ENCODE results near the gene LMOD2. TPM values are rescaled to one million over a fixed set of nuclear protein-coding genes. Genes with fewer than 3 reads are reported as not detected.

LMOD2 gene, protein sequence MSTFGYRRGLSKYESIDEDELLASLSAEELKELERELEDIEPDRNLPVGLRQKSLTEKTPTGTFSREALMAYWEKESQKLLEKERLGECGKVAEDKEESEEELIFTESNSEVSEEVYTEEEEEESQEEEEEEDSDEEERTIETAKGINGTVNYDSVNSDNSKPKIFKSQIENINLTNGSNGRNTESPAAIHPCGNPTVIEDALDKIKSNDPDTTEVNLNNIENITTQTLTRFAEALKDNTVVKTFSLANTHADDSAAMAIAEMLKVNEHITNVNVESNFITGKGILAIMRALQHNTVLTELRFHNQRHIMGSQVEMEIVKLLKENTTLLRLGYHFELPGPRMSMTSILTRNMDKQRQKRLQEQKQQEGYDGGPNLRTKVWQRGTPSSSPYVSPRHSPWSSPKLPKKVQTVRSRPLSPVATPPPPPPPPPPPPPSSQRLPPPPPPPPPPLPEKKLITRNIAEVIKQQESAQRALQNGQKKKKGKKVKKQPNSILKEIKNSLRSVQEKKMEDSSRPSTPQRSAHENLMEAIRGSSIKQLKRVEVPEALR
- total RNA-seq (not detected), polyA plus RNA-seq (not detected)

DNA sequence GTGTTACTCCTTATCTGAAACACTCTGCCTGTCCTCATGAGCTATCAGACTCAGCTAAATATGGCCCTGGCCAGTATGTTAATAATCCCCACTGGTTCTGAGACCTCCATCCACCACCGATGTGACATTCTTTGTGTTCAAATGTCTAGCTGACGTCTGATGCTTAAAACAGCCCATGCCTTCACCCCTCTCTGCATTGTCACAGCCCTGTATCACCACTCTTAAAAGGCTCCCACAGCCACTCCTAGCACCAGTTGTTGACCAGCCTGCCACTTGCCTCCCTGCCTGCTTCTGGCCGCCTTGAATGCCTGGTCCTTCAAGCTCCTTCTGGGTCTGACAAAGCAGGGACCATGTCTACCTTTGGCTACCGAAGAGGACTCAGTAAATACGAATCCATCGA is at the start of gene LMOD2:
LMOD2 (plus strand) TSS at position 253 of the 400 bp plus-strand sequence; CDS start at position 351, 98 bp downstream.
- H3K9me3 ChIP-seq (ENCODE audit: low read length) = no peaks in the 10 kb centered on the region
- H3K27me3 ChIP-seq (ENCODE audit: insufficient read depth, low read length, poor library complexity, severe bottlenecking) = peaks cover 4% of the 10 kb centered on the region
- no peaks in the 10 kb centered on the region for H3K4me1 Mint-ChIP-seq
- peaks cover 5% of the 10 kb centered on the region in 2 donors for H3K27me3 Mint-ChIP-seq
- H3K9me3 Mint-ChIP-seq = no peaks in the 10 kb centered on the region
- no peaks in the 10 kb centered on the region for H3K36me3 Mint-ChIP-seq
- DNase-seq = no peak
- H3K27ac ChIP-seq (ENCODE audit: low read depth, low read length) = no peak within 1 kb of the TSS
- no peaks in the 10 kb centered on the region for H3K36me3 ChIP-seq (ENCODE audit: insufficient read depth, low read length)
- H3K4me3 ChIP-seq (ENCODE audit: low read length) = no peak within 1 kb of the TSS
- ChIA-PET CTCF (no interaction called here), POLR2A (no interaction called here)
- H3K27ac Mint-ChIP-seq = no peak within 1 kb of the TSS
- no peaks in the 10 kb centered on the region for H3K4me1 ChIP-seq (ENCODE audit: insufficient read depth, low read length)
- no peak within 1 kb of the TSS for H3K4me3 Mint-ChIP-seq

DNA sequence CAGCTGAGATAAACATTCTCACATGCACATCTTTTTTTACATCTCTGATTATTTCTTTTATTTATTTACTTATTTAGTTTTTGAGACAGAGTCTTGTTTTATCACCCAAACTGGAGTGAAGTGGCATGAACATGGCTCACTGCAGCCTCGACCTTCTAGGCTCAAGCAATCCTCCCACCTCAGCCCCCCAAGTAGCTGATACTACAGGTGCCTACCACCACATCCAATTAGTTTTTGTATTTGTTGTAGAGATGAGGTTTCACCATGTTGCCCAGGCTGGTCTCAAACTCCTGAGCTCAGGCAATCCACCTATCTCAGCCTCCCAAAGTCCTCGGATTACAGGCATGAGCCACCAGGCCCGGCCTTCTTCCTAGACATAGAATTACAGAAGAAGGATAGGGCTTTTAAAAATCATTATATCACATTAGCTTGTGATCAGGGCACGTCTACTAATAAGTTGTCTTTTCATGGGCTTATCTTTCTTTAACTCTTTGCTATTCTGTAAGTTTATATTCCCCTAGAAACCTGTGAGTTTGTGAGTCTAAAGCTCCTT is 48.2 kb upstream of the LMOD2 start:
- Mint-ChIP-seq H3K36me3 (no peaks in the 10 kb centered on the region), H3K4me1 (no peaks in the 10 kb centered on the region), H3K4me3 (no peak overlapping the region), H3K9me3 (no peaks in the 10 kb centered on the region), H3K27ac (no peak overlapping the region), H3K27me3 (peaks cover 8 to 31% of the 10 kb centered on the region in 2 donors)
- Histone ChIP-seq H3K27ac (ENCODE audit: low read depth, low read length) (no peak overlapping the region), H3K9me3 (ENCODE audit: low read length) (no peaks in the 10 kb centered on the region), H3K4me3 (ENCODE audit: low read length) (no peak overlapping the region), H3K4me1 (ENCODE audit: insufficient read depth, low read length) (no peaks in the 10 kb centered on the region), H3K36me3 (ENCODE audit: insufficient read depth, low read length) (no peaks in the 10 kb centered on the region), H3K27me3 (ENCODE audit: insufficient read depth, low read length, poor library complexity, severe bottlenecking) (no peaks in the 10 kb centered on the region)
- ChIA-PET CTCF (no interaction called here), POLR2A (no interaction called here)
- DNase-seq = no peak

GRCh38 chr7:123608991-123609882 is 46.4 kb upstream of the LMOD2 start:
- H3K4me1 ChIP-seq (ENCODE audit: insufficient read depth, low read length) = no peaks in the 10 kb centered on the region
- no peak for DNase-seq
- H3K9me3 Mint-ChIP-seq = no peaks in the 10 kb centered on the region
- no peaks in the 10 kb centered on the region for H3K36me3 Mint-ChIP-seq
- POLR2A ChIA-PET = no interaction called here
- no peak overlapping the region for H3K27ac Mint-ChIP-seq
- CTCF ChIA-PET = interaction anchor here (0.5 kb wide), 1 partner anchor 15 kb away, joined by 3 read pairs; no protein-coding TSS in a partner anchor
- H3K27me3 Mint-ChIP-seq = peaks cover 9 to 36% of the 10 kb centered on the region in 2 donors
- no peaks in the 10 kb centered on the region for H3K27me3 ChIP-seq (ENCODE audit: insufficient read depth, low read length, poor library complexity, severe bottlenecking)
- no peaks in the 10 kb centered on the region for H3K4me1 Mint-ChIP-seq
- no peak overlapping the region for H3K4me3 ChIP-seq (ENCODE audit: low read length)
- H3K36me3 ChIP-seq (ENCODE audit: insufficient read depth, low read length) = no peaks in the 10 kb centered on the region
- H3K4me3 Mint-ChIP-seq = no peak overlapping the region
- no peak overlapping the region for H3K27ac ChIP-seq (ENCODE audit: low read depth, low read length)
- H3K9me3 ChIP-seq (ENCODE audit: low read length) = no peaks in the 10 kb centered on the region

- no peak for DNase-seq
- Mint-ChIP-seq H3K4me1 (no peaks in the 10 kb centered on the region), H3K9me3 (no peaks in the 10 kb centered on the region), H3K36me3 (no peaks in the 10 kb centered on the region), H3K4me3 (no peak overlapping the region), H3K27ac (no peak overlapping the region), H3K27me3 (peaks cover 9 to 34% of the 10 kb centered on the region in 2 donors)
- no peaks in the 10 kb centered on the region for H3K36me3 ChIP-seq (ENCODE audit: insufficient read depth, low read length)
- H3K4me3 ChIP-seq (ENCODE audit: low read length) = no peak overlapping the region
- no peaks in the 10 kb centered on the region for H3K9me3 ChIP-seq (ENCODE audit: low read length)
- H3K4me1 ChIP-seq (ENCODE audit: insufficient read depth, low read length) = no peaks in the 10 kb centered on the region
- ChIA-PET CTCF (interaction anchor here (0.5 kb wide), 1 partner anchor 15 kb away, joined by 3 read pairs; no protein-coding TSS in a partner anchor), POLR2A (no interaction called here)
- no peaks in the 10 kb centered on the region for H3K27me3 ChIP-seq (ENCODE audit: insufficient read depth, low read length, poor library complexity, severe bottlenecking)
- H3K27ac ChIP-seq (ENCODE audit: low read depth, low read length) = no peak overlapping the region
These were observed 45.8 kb upstream of the LMOD2 start for GRCh38 chr7:123609883-123610239.

DNA sequence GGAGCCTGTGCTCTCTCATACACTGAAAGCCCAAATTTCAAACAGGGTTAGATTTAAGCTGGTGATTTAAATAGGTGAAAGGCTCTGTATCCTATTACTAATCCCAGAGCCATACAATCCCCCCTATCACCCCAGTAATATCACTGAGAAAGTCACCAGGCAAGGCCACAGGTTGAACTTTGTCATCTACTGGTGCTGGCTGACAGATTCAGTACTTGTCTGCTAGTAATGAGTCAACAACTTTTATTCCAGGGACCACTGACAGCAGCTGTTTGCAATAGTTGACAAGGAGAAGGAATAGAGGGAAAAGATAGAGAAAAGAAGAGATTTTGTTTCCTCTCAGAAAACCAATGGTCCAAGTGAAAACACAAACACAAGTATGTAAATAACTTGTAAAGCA is 43.6 kb upstream of the LMOD2 start:
- Histone ChIP-seq H3K4me1 (ENCODE audit: insufficient read depth, low read length) (no peaks in the 10 kb centered on the region), H3K4me3 (ENCODE audit: low read length) (no peak overlapping the region), H3K27me3 (ENCODE audit: insufficient read depth, low read length, poor library complexity, severe bottlenecking) (no peaks in the 10 kb centered on the region), H3K27ac (ENCODE audit: low read depth, low read length) (no peak overlapping the region), H3K9me3 (ENCODE audit: low read length) (no peaks in the 10 kb centered on the region), H3K36me3 (ENCODE audit: insufficient read depth, low read length) (no peaks in the 10 kb centered on the region)
- H3K27me3 Mint-ChIP-seq = peaks cover 6 to 33% of the 10 kb centered on the region in 2 donors
- no peaks in the 10 kb centered on the region for H3K9me3 Mint-ChIP-seq
- CTCF ChIA-PET = no interaction called here
- H3K36me3 Mint-ChIP-seq = no peaks in the 10 kb centered on the region
- H3K4me1 Mint-ChIP-seq = no peaks in the 10 kb centered on the region
- H3K27ac Mint-ChIP-seq = no peak overlapping the region
- H3K4me3 Mint-ChIP-seq = no peak overlapping the region
- POLR2A ChIA-PET = no interaction called here
- DNase-seq = no peak

DNA sequence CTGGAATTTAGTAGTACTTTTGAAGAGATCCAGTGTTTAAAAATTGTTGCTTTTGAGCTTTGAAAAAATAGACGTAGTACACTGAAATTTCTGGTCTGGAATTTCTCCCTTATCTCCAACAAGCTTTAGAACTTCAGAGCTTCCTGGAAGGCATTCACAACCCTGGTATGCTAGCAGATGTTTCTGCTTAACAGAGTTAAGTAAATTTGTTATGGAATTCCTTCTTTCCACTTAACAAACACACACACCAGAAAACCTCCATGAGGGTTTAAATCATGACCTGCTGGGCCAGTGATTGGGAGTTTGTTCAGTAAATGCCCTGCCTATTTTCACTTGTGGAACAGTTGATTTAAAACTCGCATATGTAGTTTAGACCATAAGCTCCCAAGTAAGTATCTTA is 40.3 kb upstream of the LMOD2 start:
- POLR2A ChIA-PET = no interaction called here

GRCh38 chr7:123616223-123616622 is 39.4 kb upstream of the LMOD2 start:
- no peak overlapping the region for H3K27ac ChIP-seq (ENCODE audit: low read depth, low read length)
- Mint-ChIP-seq H3K4me1 (no peaks in the 10 kb centered on the region), H3K27ac (no peak overlapping the region), H3K36me3 (no peaks in the 10 kb centered on the region), H3K4me3 (no peak overlapping the region), H3K27me3 (peaks cover 17 to 33% of the 10 kb centered on the region in 2 donors), H3K9me3 (no peaks in the 10 kb centered on the region)
- no peak overlapping the region for H3K4me3 ChIP-seq (ENCODE audit: low read length)
- H3K4me1 ChIP-seq (ENCODE audit: insufficient read depth, low read length) = no peaks in the 10 kb centered on the region
- ChIA-PET POLR2A (no interaction called here), CTCF (no interaction called here)
- no peak for DNase-seq
- H3K27me3 ChIP-seq (ENCODE audit: insufficient read depth, low read length, poor library complexity, severe bottlenecking) = no peaks in the 10 kb centered on the region
- no peaks in the 10 kb centered on the region for H3K9me3 ChIP-seq (ENCODE audit: low read length)
- H3K36me3 ChIP-seq (ENCODE audit: insufficient read depth, low read length) = no peaks in the 10 kb centered on the region

More for the DNA sequence above, 40.3 kb upstream of the LMOD2 start:
- Histone ChIP-seq H3K27me3 (ENCODE audit: insufficient read depth, low read length, poor library complexity, severe bottlenecking) (no peaks in the 10 kb centered on the region), H3K4me1 (ENCODE audit: insufficient read depth, low read length) (no peaks in the 10 kb centered on the region), H3K4me3 (ENCODE audit: low read length) (no peak overlapping the region), H3K9me3 (ENCODE audit: low read length) (no peaks in the 10 kb centered on the region), H3K36me3 (ENCODE audit: insufficient read depth, low read length) (no peaks in the 10 kb centered on the region), H3K27ac (ENCODE audit: low read depth, low read length) (no peak overlapping the region)
- Mint-ChIP-seq H3K36me3 (no peaks in the 10 kb centered on the region), H3K9me3 (no peaks in the 10 kb centered on the region), H3K27me3 (peaks cover 15 to 36% of the 10 kb centered on the region in 2 donors), H3K4me3 (no peak overlapping the region), H3K4me1 (no peaks in the 10 kb centered on the region), H3K27ac (no peak overlapping the region)
- no peak for DNase-seq
- CTCF ChIA-PET = no interaction called here

DNA sequence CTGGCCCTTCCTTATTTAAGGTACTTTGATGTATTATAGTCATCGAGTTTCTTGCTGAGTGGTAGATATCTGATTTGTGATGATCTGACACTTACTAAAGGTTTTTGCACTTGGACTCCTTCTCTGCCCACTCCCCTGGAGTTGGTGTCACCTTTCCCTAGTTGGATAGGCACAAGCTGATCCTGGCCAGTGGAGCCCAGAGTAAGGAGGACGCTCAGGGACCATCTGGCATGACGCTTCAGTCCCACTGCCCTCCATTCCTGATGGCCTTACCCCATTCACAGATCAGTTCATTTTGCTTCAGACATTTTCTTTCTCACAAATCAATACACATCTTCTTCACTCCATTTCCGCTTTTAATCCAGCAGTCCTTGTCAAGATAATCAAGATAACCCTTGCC is 34.0 kb upstream of the LMOD2 start:
- Mint-ChIP-seq H3K27ac (peak overlapping the region in 1 of 8 donors; percentile 43), H3K36me3 (no peaks in the 10 kb centered on the region), H3K4me3 (no peak overlapping the region), H3K27me3 (peaks cover 13 to 19% of the 10 kb centered on the region in 2 donors), H3K9me3 (no peaks in the 10 kb centered on the region), H3K4me1 (peaks cover 0 to 7% (median 3%) of the 10 kb centered on the region in 3 donors)
- no peaks in the 10 kb centered on the region for H3K4me1 ChIP-seq (ENCODE audit: insufficient read depth, low read length)
- POLR2A ChIA-PET = no interaction called here
- H3K4me3 ChIP-seq (ENCODE audit: low read length) = no peak overlapping the region
- H3K27me3 ChIP-seq (ENCODE audit: insufficient read depth, low read length, poor library complexity, severe bottlenecking) = no peaks in the 10 kb centered on the region
- DNase-seq = no peak
- CTCF ChIA-PET = no interaction called here
- no peak overlapping the region for H3K27ac ChIP-seq (ENCODE audit: low read depth, low read length)
- no peaks in the 10 kb centered on the region for H3K36me3 ChIP-seq (ENCODE audit: insufficient read depth, low read length)
- no peaks in the 10 kb centered on the region for H3K9me3 ChIP-seq (ENCODE audit: low read length)
